ENCODE measurements around the gene RPS3A. TPM values are rescaled to one million over a fixed set of nuclear protein-coding genes. Genes with fewer than 3 reads are reported as not detected.

The RPS3A gene
- total RNA-seq, 1 experiment from 2014 or later, result 2,446 TPM

Other genes with a start within 250 kb of the RPS3A start
- gene LRBA, start 84.3 kb upstream of the RPS3A start, total RNA-seq (2021; ENCODE audit: unreplicated experiment), result 79.8 TPM
- not detected for gene PRSS48, start 177.5 kb downstream of the RPS3A start, total RNA-seq (2021; ENCODE audit: unreplicated experiment)
- 37.5 TPM for gene SH3D19, start 226.0 kb downstream of the RPS3A start, total RNA-seq (2021; ENCODE audit: unreplicated experiment)

All from HCT116 (cell line).